Fibroblast of gingiva (primary cell): ENCODE results near the gene COA1.
A peak's percentile ranks its signal among the peaks of the same experiment; 100 is the strongest.
"Not testable (repeated sequence)": the region's sequence is repeated elsewhere in the genome, so short reads cannot be mapped to it uniquely, and the experiment has no call there.

Source experiments
- DNase-seq: peaks from one replicate; pipeline ENCODE4 v3.0.0-alpha.2; 2011; ENCODE audit warnings: low read depth

The COA1 gene

DNA sequence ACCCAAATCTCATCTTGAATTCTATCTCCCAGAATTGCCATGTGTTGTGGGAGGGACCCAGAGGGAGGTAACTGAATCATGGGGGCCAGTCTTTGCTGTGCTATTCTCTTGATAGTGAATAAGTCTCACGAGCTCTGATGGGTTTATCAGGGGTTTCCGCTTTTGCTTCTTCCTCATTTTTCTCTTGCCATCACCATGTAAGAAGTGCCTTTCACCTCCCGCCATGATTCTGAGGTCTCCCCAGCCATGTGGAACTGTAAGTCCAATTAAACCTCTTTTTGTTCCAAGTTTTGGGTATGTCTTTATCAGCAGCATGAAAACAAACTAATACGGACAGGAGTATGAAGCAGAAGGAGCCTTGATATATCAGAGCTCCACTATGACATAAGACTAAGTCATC lies 41.5 kb downstream of the COA1 start:
- DNase-seq = not testable (repeated sequence)

DNA sequence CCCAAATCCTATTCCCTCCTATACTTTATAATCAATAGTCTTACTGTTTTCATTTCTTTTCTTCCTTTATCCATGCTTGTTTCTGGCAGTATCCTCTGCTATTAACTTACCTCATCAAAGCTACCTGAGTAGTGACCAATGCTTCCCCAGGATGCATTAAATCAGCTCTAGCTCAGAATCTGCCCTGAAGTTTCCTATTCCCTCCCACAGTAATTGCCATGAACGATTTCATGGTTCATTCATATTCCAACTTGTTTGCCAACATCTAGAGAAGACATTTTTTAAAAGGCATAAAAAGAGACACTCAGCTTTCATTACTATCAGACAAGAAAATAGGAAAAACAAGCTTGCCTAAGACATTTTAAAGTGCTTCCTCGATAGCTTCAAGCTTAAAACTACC lies 42.3 kb downstream of the COA1 start:
- DNase-seq = no peak

DNA sequence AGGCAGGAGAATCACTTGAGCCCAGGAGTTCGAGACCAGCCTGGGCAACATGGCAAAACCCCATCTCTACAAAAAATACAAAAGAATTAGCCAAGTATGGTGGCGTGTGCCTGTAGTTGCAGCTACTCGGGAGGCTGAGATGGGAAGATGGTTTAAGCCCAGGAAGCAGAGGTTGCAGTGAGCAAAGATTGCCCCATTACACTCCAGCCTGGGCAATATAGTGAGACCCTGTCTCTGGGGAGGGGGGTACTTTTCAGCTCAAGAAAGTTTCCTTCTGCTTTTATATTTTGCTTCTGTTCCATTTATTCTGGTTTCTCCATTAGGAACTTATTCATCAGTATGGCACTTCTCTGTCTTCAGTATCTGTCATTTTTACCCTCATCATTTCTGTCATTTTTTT lies 48.6 kb downstream of the COA1 start:
- DNase-seq = no peak

DNA sequence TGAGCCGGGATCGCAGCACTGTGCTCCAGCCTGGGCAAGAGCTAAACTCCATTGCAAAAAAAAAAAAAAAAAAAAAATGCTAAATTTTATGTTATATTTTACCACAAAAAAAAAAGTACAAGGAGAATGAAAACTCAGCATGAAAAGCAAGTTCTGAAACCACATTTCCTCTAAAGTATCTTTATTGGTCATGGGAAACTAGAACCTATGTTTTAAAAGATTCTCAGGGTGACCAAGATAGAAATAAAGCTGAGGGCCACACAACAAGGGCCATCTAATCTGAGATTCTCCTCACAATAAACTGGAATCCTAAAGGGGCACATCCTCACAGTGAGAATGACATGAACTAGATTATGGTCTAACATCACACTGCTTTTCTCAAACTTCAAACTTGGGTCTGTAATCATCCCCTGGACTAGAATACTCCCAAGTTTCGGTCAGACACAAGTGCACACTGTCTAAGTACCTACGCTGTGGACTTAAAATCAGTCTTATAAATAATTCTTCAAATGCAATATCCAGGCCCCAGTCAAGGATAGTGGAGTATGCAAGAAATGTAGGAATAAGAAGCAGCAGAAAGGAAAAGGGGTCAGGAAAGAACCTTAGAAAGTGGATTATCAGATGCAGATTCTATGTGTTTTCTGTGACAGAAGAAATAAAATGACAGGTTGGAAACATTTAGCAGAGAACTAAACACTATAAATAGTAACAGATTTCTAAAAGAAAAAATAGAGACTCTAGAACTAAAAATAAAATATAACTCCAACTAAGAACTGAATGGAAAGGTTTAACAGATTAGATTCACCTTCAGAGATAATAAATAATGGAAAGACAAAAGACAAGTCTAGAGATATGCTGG lies 49.9 kb downstream of the COA1 start:
- DNase-seq = no peak

DNA sequence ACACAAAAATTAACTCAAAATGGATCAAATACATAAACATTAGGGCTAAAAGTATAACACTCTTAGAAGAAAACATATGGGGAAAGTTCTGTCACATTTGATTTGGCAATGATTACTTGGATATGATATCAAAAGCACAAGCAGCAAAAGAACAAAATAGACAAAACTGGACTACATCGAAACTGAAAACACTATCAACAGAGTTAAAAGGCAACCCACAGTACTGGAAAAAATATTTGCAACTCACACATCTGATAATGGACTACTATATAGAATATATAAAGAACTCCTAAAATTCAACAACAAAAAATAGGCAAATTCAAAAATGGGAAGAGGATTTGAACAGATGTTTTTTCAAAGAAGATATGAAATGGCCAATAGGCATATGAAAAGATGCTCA lies 51.0 kb downstream of the COA1 start:
- no peak for DNase-seq

GRCh38 chr7:43677864-43678263 lies 51.5 kb downstream of the COA1 start:
- no peak for DNase-seq

- DNase-seq = peak; percentile 57
Measured at GRCh38 chr7:43674559-43675436, 54.5 kb downstream of the COA1 start.

DNA sequence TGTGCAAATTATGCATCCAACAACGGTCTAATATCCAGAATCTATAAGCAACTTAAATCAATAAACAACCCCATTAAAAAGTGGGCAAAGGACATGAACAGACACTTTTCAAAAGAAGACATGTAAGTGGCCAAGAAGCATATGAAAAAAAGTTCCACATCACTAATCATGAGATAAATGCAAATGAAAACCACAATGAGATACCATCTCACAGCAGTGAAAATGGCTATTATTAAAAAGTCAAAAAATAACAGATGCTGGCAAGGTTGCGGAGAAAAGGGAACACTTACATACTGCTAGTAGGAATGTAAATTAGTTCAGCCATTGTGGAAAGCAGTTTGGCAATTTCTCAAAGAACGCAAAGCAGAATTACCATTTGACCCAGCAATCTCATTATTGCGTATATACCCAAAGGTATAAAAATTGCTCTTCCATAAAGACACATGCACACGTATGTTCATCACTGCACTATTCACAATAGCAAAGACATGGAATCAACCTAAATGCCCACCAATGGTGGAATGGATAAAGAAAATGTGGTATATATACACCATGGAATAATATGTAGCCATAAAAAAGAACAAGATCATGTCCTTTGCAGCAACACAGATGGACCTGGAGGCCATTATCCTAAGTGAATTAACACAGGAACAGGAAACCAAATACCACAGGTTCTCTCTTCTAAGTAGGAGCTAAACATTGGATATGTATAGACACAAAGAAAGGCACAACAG lies 55.9 kb downstream of the COA1 start:
- not testable (repeated sequence) for DNase-seq

DNA sequence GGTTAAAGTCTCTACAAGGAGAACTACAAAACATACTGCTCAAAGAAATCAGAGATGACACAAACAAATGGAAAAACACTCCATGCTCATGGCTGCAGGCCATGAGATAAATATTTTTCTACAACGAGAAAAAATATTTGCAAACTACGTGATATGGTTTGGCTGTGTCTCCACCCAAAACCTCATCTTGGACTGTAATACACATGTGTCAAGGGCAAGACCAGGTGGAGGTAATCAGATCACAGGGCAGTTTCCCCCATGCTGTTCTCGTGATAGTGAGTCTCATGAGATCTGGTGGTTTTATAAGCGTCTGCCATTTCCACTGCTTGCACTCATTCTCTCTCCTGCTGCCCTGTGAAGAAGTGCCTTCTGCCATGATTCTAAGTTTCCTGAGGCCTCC lies 57.8 kb downstream of the COA1 start:
- no peak for DNase-seq

- no peak for DNase-seq
Measured at GRCh38 chr7:43669286-43670081, 59.8 kb downstream of the COA1 start.

DNA sequence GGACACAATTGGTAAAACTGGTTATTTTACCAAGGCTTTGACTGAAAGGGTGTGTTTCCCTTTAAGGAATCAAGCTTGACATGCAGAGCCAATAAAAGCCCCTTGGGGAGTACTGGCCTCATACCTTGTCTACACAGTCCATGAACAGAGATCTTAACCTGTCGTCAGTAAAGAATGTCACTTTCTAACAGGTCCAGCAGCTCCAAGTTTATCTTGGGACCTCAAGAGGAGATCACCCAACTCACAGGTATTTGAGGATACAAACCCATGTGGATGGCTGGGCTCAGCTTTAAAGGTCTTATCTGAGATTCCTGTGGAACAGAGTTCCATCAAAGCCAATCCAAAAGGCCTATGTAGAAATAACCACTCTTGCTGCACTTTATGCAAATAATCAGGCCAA lies 61.3 kb downstream of the COA1 start:
- DNase-seq = no peak

DNA sequence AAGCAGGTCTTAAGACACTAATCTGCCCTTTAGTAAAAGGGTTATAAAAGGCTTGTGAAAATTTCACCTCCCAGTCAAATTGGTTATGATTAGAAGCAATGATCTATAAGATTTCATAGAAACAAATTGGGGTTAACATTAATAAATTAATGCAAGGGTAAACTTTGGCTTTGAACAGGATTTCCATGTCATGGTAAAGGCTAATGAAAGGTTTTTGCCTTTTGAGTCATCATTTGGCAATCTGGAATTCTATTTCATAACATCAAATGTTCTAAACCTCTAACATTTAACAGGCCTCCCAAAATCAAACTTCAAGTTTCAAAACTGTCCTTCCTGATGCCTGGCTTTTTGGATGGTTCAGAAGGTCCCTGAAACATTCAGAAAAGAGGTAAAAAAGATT lies 62.4 kb downstream of the COA1 start:
- peak; percentile 49 for DNase-seq

- DNase-seq = no peak
Measured at GRCh38 chr7:43664681-43665080, 64.6 kb downstream of the COA1 start.

DNA sequence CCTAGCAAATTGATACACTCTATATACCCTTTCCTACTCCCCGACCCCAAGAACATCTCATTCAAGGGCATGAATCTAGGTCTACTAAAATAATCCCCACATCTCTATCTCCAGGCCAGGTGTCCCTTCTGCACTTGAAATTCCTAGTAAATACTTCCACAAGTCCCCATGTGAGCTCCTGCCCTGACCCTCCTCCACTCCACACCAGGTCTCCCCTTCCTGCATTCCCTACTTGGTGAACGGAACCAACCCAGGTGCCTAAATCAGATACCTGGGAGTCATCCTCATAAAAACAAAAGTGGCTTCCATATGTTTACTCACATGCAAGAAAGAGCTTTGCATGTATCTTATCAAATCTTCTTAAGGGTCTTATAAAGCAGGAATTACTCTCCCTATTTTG lies 69.2 kb downstream of the COA1 start:
- DNase-seq = no peak

- no peak for DNase-seq
Measured at GRCh38 chr7:43659549-43659896, 69.8 kb downstream of the COA1 start.

GRCh38 chr7:43658718-43659548 lies 70.4 kb downstream of the COA1 start:
- peak; percentile 86 for DNase-seq

DNA sequence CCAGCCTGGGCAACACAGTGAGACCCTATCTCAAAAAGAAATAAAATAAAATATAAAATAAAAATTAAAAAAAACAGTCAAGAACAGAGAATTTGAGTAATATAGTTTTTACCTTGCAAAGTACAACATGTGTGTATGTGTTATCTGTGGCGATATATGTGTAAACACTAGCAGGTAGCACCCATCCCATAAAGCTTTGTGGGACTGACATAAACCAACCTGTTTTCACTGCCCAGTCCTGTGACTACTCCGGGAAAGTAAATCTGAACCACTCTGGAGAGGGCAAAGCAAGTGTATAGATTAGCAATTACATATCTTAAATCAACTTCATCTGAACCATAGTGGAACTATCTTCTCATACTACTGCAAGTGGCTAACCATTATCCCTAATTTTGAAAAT lies 72.3 kb downstream of the COA1 start:
- DNase-seq = no peak

DNA sequence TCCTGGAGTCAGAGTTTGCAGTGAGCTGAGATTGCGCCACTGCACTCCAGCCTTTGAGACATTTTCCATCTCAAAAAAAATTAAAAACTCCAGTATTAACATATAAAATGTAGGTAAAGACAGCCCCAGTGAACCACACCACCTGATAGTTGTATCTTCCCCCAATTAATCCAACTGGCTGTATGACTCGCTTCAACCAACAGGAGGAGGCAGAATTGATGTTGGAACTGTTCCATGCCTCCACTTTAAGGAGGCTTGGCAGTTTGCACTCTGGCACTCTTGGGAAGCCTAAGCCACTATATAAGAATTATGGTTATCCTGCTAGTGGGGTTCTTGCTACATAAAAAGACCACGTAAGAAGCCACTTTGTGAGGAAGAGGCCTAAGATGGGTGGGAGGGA lies 73.7 kb downstream of the COA1 start:
- no peak for DNase-seq

DNA sequence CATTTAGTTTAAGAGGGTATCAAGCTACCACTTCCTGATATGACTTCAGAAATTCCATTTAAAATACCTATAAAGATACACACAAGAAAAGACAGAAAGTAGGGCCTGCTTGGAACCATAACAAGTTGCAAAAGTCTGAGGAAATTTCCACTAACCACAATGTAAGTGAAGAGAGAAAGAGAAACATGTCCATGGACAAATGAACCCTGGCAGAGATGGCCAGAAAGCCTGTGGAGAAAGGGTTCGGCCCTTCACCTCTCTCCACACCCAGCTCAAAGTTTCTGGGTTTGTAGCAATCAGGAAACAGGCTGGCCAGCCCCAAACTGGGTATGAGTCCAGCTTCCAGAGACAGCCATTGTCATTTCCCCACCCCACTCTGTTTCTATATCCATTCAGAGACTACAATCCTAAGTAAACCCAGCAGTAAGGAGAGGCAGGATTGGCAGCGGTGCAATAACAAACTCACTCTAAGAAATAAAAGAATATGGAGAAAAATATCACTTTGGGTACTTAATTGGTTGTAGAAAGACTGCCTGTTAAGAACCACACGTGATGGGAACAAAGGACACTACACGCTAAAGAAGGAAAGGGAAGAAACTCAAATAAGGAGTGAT lies 75.3 kb downstream of the COA1 start:
- no peak for DNase-seq

- no peak for DNase-seq
Measured at GRCh38 chr7:43653466-43653865, 75.9 kb downstream of the COA1 start.
